Activated T-cell treated with anti-CD3 and anti-CD28 coated beads, Interleukin-2, amount 50 U/mL, for 1 hour (primary cell): ENCODE measurements around the gene ATP10D.
"Not testable (repeated sequence)": the region's sequence is repeated elsewhere in the genome, so short reads cannot be mapped to it uniquely, and the experiment has no call there.

Experiments used
- DNase-seq: peaks from one replicate; pipeline ENCODE4 v3.0.0-alpha.2; 2020

ATP10D gene

GRCh38 chr4:47490550-47490949, 5.5 kb downstream of the ATP10D start:
- DNase-seq = no peak

GRCh38 chr4:47493238-47494123, 8.4 kb downstream of the ATP10D start:
- no peak for DNase-seq

- no peak for DNase-seq
Measured at GRCh38 chr4:47494124-47494430, 9.0 kb downstream of the ATP10D start.

- DNase-seq = no peak
Measured at GRCh38 chr4:47498899-47499298, 13.8 kb downstream of the ATP10D start.

- DNase-seq = no peak
Measured at GRCh38 chr4:47499700-47500099, 14.6 kb downstream of the ATP10D start.

- no peak for DNase-seq
Measured at GRCh38 chr4:47500776-47501175, 15.7 kb downstream of the ATP10D start.

GRCh38 chr4:47505147-47505546, 20.1 kb downstream of the ATP10D start:
- DNase-seq = no peak

- DNase-seq = no peak
Measured at GRCh38 chr4:47505666-47506065, 20.6 kb downstream of the ATP10D start.

- no peak for DNase-seq
Measured at GRCh38 chr4:47510506-47511143, 25.6 kb downstream of the ATP10D start.

GRCh38 chr4:47513461-47513860, 28.4 kb downstream of the ATP10D start:
- no peak for DNase-seq

- no peak for DNase-seq
Measured at GRCh38 chr4:47519239-47519883, 34.3 kb downstream of the ATP10D start.

- no peak for DNase-seq
Measured at GRCh38 chr4:47525154-47525819, 40.2 kb downstream of the ATP10D start.

GRCh38 chr4:47526281-47526680, 41.2 kb downstream of the ATP10D start:
- no peak for DNase-seq

GRCh38 chr4:47528646-47529045, 43.6 kb downstream of the ATP10D start:
- not testable (repeated sequence) for DNase-seq

GRCh38 chr4:47530801-47531200, 45.7 kb downstream of the ATP10D start:
- DNase-seq = no peak

GRCh38 chr4:47531241-47531953, 46.3 kb downstream of the ATP10D start:
- peak; percentile 36 for DNase-seq

- no peak for DNase-seq
Measured at GRCh38 chr4:47531954-47532321, 46.9 kb downstream of the ATP10D start.

GRCh38 chr4:47532658-47533057, 47.6 kb downstream of the ATP10D start:
- DNase-seq = no peak

- no peak for DNase-seq
Measured at GRCh38 chr4:47533689-47534347, 48.7 kb downstream of the ATP10D start.

- no peak for DNase-seq
Measured at GRCh38 chr4:47534772-47535171, 49.7 kb downstream of the ATP10D start.

- no peak for DNase-seq
Measured at GRCh38 chr4:47535567-47536147, 50.6 kb downstream of the ATP10D start.

- no peak for DNase-seq
Measured at GRCh38 chr4:47536966-47537365, 51.9 kb downstream of the ATP10D start.
